GM12873 (cell line): ENCODE measurements around the gene TACC3.

Source experiments
- CTCF ChIP-seq: IDR thresholded peaks from 2 replicates; pipeline ENCODE4 v1.5.1; 2012; ENCODE audit warnings: low read depth, mild to moderate bottlenecking, moderate library complexity, low read length, control low read depth; ENCODE audit not compliant: insufficient read depth; ENCODE audit errors: missing control alignments

TACC3 gene

GRCh38 chr4:1721003-1721665 lies at the start of gene TACC3, which contains the start of gene TMEM129:
Gene TACC3 (plus strand): TSS chr4:1721521. CDS start chr4:1723422, 1,901 bp downstream.
Gene TMEM129 (minus strand): TSS chr4:1721323. CDS start chr4:1720837, 486 bp downstream.
- TF ChIP-seq CTCF: no peak

- no peak for TF ChIP-seq CTCF
Observed at GRCh38 chr4:1673671-1674070, 47.6 kb upstream of the TACC3 start.

GRCh38 chr4:1674682-1675081 lies 46.6 kb upstream of the TACC3 start:
- no peak for TF ChIP-seq CTCF

- no peak for TF ChIP-seq CTCF
Observed at GRCh38 chr4:1675136-1675801, 46.1 kb upstream of the TACC3 start.

GRCh38 chr4:1675802-1676137 lies 45.6 kb upstream of the TACC3 start:
- TF ChIP-seq CTCF: no peak

GRCh38 chr4:1676605-1677525 lies 44.5 kb upstream of the TACC3 start:
- no peak for TF ChIP-seq CTCF

GRCh38 chr4:1678244-1678643 lies 43.1 kb upstream of the TACC3 start:
- no peak for TF ChIP-seq CTCF
